Ishikawa (cell line): Measurements from ENCODE around the gene RELN.

Experiments
- CREB1 ChIP-seq: IDR thresholded peaks from 2 replicates; pipeline ENCODE4 v1.6.1; 2012; ENCODE audit warnings: low read depth
- EGR1 ChIP-seq: IDR thresholded peaks from 2 replicates; pipeline ENCODE4 v1.6.1; 2012
- EP300 ChIP-seq: IDR thresholded peaks from 2 replicates; pipeline ENCODE4 v1.6.1; 2012; ENCODE audit warnings: borderline replicate concordance
- TEAD4 ChIP-seq: IDR thresholded peaks from 2 replicates; pipeline ENCODE4 v1.6.1; 2012
- TF ChIP-seq, protein P1 (sequence below): IDR thresholded peaks from 2 replicates; pipeline ENCODE4 v1.6.1; 2012
- TF ChIP-seq, protein P2 (sequence below): IDR thresholded peaks from 2 replicates; pipeline ENCODE4 v1.6.1; 2012; ENCODE audit warnings: low read depth, mild to moderate bottlenecking

DNA sequence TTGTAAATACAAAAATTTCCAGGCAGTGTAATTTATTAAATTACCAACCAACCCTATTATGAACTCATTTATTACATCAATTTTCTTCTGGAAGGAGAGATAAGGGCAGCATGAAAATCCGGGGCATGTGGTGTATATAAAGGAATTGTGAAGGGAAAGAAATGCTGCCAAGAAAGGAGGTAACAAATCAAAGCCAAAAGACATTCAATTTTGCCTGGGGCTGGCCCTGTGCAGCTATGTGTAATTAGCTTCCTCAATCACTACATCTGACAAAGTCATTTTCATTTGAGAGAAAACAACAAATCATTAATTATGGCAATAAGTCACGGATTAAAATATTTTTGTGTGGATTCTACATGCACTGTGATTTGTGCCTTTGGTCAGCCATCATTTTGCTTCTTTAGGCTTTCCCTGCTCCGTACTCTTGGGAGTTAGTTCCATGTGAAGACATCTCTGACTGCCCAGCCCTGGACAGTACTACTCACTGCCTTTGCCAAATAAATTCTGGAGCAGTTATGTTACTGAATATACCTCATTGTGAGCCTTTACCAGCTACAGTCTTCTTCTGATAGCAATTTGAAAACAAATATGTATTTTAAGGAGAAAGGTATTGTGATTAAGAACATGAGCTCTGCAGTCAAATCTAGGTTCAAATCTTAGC is 191.7 kb downstream of the RELN start:
- TF ChIP-seq EGR1, result no peak
- TF ChIP-seq, protein P1, sequence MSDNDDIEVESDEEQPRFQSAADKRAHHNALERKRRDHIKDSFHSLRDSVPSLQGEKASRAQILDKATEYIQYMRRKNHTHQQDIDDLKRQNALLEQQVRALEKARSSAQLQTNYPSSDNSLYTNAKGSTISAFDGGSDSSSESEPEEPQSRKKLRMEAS, result no peak
- no peak for TF ChIP-seq EP300
- TF ChIP-seq CREB1, result no peak
- TF ChIP-seq, protein P2, sequence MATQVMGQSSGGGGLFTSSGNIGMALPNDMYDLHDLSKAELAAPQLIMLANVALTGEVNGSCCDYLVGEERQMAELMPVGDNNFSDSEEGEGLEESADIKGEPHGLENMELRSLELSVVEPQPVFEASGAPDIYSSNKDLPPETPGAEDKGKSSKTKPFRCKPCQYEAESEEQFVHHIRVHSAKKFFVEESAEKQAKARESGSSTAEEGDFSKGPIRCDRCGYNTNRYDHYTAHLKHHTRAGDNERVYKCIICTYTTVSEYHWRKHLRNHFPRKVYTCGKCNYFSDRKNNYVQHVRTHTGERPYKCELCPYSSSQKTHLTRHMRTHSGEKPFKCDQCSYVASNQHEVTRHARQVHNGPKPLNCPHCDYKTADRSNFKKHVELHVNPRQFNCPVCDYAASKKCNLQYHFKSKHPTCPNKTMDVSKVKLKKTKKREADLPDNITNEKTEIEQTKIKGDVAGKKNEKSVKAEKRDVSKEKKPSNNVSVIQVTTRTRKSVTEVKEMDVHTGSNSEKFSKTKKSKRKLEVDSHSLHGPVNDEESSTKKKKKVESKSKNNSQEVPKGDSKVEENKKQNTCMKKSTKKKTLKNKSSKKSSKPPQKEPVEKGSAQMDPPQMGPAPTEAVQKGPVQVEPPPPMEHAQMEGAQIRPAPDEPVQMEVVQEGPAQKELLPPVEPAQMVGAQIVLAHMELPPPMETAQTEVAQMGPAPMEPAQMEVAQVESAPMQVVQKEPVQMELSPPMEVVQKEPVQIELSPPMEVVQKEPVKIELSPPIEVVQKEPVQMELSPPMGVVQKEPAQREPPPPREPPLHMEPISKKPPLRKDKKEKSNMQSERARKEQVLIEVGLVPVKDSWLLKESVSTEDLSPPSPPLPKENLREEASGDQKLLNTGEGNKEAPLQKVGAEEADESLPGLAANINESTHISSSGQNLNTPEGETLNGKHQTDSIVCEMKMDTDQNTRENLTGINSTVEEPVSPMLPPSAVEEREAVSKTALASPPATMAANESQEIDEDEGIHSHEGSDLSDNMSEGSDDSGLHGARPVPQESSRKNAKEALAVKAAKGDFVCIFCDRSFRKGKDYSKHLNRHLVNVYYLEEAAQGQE, result no peak
- no peak for TF ChIP-seq TEAD4
